GM23338 (cell line): ENCODE data around the gene MFAP3L.

Experiments
- CREB1 ChIP-seq: fragments of 250-450 bp; sonication (Bioruptor Pico); IDR thresholded peaks from 2 replicates; pipeline ENCODE4 v1.5.0; 2020; ENCODE audit warnings: low read depth, mild to moderate bottlenecking, moderate library complexity
- EZH2 ChIP-seq: fragments of 200-600 bp; sonication (generic); IDR thresholded peaks from one replicate; pipeline ENCODE4 v1.8.0; 2017; ENCODE audit warnings: antibody characterized with exemption, mild to moderate bottlenecking, low read depth; ENCODE audit not compliant: unreplicated experiment
- POLR2AphosphoS5 ChIP-seq: IDR thresholded peaks from 2 replicates; pipeline ENCODE4 v1.6.1; 2016; ENCODE audit warnings: antibody characterized with exemption, low read depth
- TF ChIP-seq, protein P1 (sequence below), 2 experiments: fragments of 200-600 bp in 1 of 2; sonication (generic) in 1 of 2; conservative IDR thresholded peaks; 2 replicates each; pipeline versions ENCODE4 v1.5.1 to v1.6.1; 2016 to 2017; ENCODE audit warnings: antibody characterized with exemption in 2 of 2, low read depth in 2 of 2, mild to moderate bottlenecking in 2 of 2, moderate library complexity in 1 of 2
- TF ChIP-seq, protein P2 (sequence below): IDR thresholded peaks from one replicate; pipeline ENCODE4 v1.6.1; 2018; ENCODE audit warnings: antibody characterized with exemption; ENCODE audit not compliant: unreplicated experiment

- TF ChIP-seq, protein P1, sequence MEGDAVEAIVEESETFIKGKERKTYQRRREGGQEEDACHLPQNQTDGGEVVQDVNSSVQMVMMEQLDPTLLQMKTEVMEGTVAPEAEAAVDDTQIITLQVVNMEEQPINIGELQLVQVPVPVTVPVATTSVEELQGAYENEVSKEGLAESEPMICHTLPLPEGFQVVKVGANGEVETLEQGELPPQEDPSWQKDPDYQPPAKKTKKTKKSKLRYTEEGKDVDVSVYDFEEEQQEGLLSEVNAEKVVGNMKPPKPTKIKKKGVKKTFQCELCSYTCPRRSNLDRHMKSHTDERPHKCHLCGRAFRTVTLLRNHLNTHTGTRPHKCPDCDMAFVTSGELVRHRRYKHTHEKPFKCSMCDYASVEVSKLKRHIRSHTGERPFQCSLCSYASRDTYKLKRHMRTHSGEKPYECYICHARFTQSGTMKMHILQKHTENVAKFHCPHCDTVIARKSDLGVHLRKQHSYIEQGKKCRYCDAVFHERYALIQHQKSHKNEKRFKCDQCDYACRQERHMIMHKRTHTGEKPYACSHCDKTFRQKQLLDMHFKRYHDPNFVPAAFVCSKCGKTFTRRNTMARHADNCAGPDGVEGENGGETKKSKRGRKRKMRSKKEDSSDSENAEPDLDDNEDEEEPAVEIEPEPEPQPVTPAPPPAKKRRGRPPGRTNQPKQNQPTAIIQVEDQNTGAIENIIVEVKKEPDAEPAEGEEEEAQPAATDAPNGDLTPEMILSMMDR (conservative IDR thresholded peaks at IDR 0.05; ENCODE audit: low read depth in 2 of 2): no peak
- TF ChIP-seq POLR2AphosphoS5 (no peak), CREB1 (CRISPR knock-in tag) (no peak), EZH2 (no peak)
- TF ChIP-seq, protein P2, sequence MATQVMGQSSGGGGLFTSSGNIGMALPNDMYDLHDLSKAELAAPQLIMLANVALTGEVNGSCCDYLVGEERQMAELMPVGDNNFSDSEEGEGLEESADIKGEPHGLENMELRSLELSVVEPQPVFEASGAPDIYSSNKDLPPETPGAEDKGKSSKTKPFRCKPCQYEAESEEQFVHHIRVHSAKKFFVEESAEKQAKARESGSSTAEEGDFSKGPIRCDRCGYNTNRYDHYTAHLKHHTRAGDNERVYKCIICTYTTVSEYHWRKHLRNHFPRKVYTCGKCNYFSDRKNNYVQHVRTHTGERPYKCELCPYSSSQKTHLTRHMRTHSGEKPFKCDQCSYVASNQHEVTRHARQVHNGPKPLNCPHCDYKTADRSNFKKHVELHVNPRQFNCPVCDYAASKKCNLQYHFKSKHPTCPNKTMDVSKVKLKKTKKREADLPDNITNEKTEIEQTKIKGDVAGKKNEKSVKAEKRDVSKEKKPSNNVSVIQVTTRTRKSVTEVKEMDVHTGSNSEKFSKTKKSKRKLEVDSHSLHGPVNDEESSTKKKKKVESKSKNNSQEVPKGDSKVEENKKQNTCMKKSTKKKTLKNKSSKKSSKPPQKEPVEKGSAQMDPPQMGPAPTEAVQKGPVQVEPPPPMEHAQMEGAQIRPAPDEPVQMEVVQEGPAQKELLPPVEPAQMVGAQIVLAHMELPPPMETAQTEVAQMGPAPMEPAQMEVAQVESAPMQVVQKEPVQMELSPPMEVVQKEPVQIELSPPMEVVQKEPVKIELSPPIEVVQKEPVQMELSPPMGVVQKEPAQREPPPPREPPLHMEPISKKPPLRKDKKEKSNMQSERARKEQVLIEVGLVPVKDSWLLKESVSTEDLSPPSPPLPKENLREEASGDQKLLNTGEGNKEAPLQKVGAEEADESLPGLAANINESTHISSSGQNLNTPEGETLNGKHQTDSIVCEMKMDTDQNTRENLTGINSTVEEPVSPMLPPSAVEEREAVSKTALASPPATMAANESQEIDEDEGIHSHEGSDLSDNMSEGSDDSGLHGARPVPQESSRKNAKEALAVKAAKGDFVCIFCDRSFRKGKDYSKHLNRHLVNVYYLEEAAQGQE: no peak
Measured at GRCh38 chr4:169985881-169986280, 40.3 kb downstream of the MFAP3L start.
